Panc1 (cell line): Measurements from ENCODE around the gene NTN3. TPM values are rescaled to one million over a fixed set of nuclear protein-coding genes. Genes with fewer than 3 reads are reported as not detected.

Experiments
- ATAC-seq: fragments of 200-7000 bp; cut with Tn5 transposase; 2 replicates; pipeline ENCODE4 v1.9.1; 2020; ENCODE audit warnings: mild to moderate bottlenecking, moderate library complexity
- BruUV-seq: library from RNA; stranded (reverse); fragments of 400-500 nt; replicated peaks from 2 replicates; lab custom pipeline; 2021; lab: Mats Ljungman, UMichigan
- CTCF ChIA-PET: fragments of 300-600 bp; sonication (Branson Sonifier 250); formaldehyde crosslinking; loops from one replicate; lab custom pipeline; 2022; ENCODE audit warnings: antibody characterized with exemption; lab: Charles Lee
- POLR2A ChIA-PET: fragments of 300-600 bp; sonication (Branson Sonifier 250); formaldehyde crosslinking; loops from one replicate; lab custom pipeline; 2022; ENCODE audit warnings: antibody characterized with exemption; lab: Charles Lee
- DNase-seq: peaks from one replicate; pipeline ENCODE4 v3.0.0-alpha.2; 2010; ENCODE audit warnings: low read depth, low spot score
- H3K27ac ChIP-seq: 2 replicates; pipeline ENCODE4 v1.5.1; 2011; ENCODE audit warnings: mild to moderate bottlenecking, low read length, inconsistent platforms
- H3K27me3 ChIP-seq: fragments of 200-500 bp; sonication (Bioruptor generic); 2 replicates; pipeline ENCODE4 v1.6.0; 2014; ENCODE audit warnings: low read length, inconsistent platforms; ENCODE audit not compliant: control insufficient read depth, insufficient read depth
- H3K36me3 ChIP-seq: fragments of 200-500 bp; sonication (Bioruptor generic); 2 replicates; pipeline ENCODE4 v1.5.1; 2014; ENCODE audit warnings: inconsistent platforms, mild to moderate bottlenecking, low read length, moderate library complexity; ENCODE audit not compliant: control insufficient read depth, insufficient read depth
- H3K4me1 ChIP-seq: 2 replicates; pipeline ENCODE4 v1.5.1; 2011; ENCODE audit warnings: inconsistent platforms, mild to moderate bottlenecking, low read length, moderate library complexity; ENCODE audit not compliant: control insufficient read depth, insufficient read depth
- H3K4me3 ChIP-seq, 2 experiments: 2 replicates each; pipeline ENCODE4 v1.5.1; 2011 to 2012; ENCODE audit warnings: low read depth in 2 of 2, low read length in 2 of 2, mild to moderate bottlenecking in 2 of 2, inconsistent platforms in 1 of 2, moderate library complexity in 1 of 2
- H3K9me3 ChIP-seq: fragments of 200-500 bp; sonication (Bioruptor generic); 2 replicates; pipeline ENCODE4 v1.5.1; 2014; ENCODE audit warnings: low read depth, mild to moderate bottlenecking, inconsistent platforms, low read length, moderate library complexity; ENCODE audit not compliant: control insufficient read depth, insufficient read depth
- POLR2AphosphoS5 ChIP-seq: IDR thresholded peaks from 2 replicates; pipeline ENCODE4 v1.6.1; 2012; ENCODE audit warnings: mild to moderate bottlenecking, low read depth, low read length, moderate library complexity
- REST ChIP-seq, 2 experiments: IDR thresholded peaks; 2 replicates each; pipeline ENCODE4 v1.6.1; 2011 to 2012; ENCODE audit warnings: low read depth in 2 of 2, control low read depth in 1 of 2, low read length in 1 of 2, mild to moderate bottlenecking in 1 of 2, moderate library complexity in 1 of 2; ENCODE audit not compliant: insufficient read depth in 1 of 2
- SIN3A ChIP-seq: IDR thresholded peaks from 2 replicates; pipeline ENCODE4 v1.6.1; 2012; ENCODE audit warnings: low read depth, mild to moderate bottlenecking, low read length, moderate library complexity, borderline replicate concordance; ENCODE audit not compliant: insufficient read depth
- TCF7L2 ChIP-seq: IDR thresholded peaks from 2 replicates; pipeline ENCODE4 v1.6.1; 2011; ENCODE audit warnings: mild to moderate bottlenecking, low read depth, low read length, inconsistent platforms
- in situ Hi-C: cut with HindIII; loops from 2 replicates; pipeline ENCODE4 v1.10.0; 2016; ENCODE audit warnings: low sequenced_read_pairs, low pct_unique_long_range_greater_than_20kb
- intact Hi-C: fragments of 100-400 bp; cut with micrococcal nuclease; formaldehyde crosslinking; loops from one replicate; pipeline ENCODE4 v1.10.0; 2022; ENCODE audit not compliant: unreplicated experiment
- total RNA-seq: library from RNA; stranded (reverse); gene quantifications from one replicate; pipeline ENCODE4 v1.2.1, GENCODE V29; 2021; ENCODE audit not compliant: unreplicated experiment
- TF ChIP-seq, protein P1 (sequence below): fragments of 450-650 bp; IDR thresholded peaks from 2 replicates; pipeline ENCODE4 v1.5.1; 2017; ENCODE audit warnings: mild to moderate bottlenecking

NTN3 gene
- total RNA-seq, 1 experiment from 2014 or later = 3.2 TPM

- no TSS peak for BruUV-seq
- intact Hi-C loops (no loop called here), in situ Hi-C loops (no loop called here)
- TF ChIP-seq REST (IDR thresholded peaks at IDR 0.05; ENCODE audit: insufficient read depth in 1 of 2, low read depth in 2 of 2, low read length in 1 of 2) (no peak), TCF7L2 (no peak), SIN3A (no peak), POLR2AphosphoS5 (no peak)
- TF ChIP-seq, protein P1, sequence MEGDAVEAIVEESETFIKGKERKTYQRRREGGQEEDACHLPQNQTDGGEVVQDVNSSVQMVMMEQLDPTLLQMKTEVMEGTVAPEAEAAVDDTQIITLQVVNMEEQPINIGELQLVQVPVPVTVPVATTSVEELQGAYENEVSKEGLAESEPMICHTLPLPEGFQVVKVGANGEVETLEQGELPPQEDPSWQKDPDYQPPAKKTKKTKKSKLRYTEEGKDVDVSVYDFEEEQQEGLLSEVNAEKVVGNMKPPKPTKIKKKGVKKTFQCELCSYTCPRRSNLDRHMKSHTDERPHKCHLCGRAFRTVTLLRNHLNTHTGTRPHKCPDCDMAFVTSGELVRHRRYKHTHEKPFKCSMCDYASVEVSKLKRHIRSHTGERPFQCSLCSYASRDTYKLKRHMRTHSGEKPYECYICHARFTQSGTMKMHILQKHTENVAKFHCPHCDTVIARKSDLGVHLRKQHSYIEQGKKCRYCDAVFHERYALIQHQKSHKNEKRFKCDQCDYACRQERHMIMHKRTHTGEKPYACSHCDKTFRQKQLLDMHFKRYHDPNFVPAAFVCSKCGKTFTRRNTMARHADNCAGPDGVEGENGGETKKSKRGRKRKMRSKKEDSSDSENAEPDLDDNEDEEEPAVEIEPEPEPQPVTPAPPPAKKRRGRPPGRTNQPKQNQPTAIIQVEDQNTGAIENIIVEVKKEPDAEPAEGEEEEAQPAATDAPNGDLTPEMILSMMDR = no peak
- Histone ChIP-seq H3K27ac (no peak overlapping the region; the same call in 1 of the 2 replicates), H3K4me1 (peaks cover 23% of the 10 kb centered on the region), H3K9me3 (no peaks in the 10 kb centered on the region), H3K36me3 (peaks cover 2% of the 10 kb centered on the region; the same call in 1 of the 2 replicates), H3K27me3 (no peaks in the 10 kb centered on the region), H3K4me3 (no peak overlapping the region)
- DNase-seq (no peak), ATAC-seq (no peak)
- POLR2A ChIA-PET = no interaction called here
- CTCF ChIA-PET = no interaction called here
These were observed 41.1 kb downstream of the NTN3 start for GRCh38 chr16:2511996-2512734.

DNA sequence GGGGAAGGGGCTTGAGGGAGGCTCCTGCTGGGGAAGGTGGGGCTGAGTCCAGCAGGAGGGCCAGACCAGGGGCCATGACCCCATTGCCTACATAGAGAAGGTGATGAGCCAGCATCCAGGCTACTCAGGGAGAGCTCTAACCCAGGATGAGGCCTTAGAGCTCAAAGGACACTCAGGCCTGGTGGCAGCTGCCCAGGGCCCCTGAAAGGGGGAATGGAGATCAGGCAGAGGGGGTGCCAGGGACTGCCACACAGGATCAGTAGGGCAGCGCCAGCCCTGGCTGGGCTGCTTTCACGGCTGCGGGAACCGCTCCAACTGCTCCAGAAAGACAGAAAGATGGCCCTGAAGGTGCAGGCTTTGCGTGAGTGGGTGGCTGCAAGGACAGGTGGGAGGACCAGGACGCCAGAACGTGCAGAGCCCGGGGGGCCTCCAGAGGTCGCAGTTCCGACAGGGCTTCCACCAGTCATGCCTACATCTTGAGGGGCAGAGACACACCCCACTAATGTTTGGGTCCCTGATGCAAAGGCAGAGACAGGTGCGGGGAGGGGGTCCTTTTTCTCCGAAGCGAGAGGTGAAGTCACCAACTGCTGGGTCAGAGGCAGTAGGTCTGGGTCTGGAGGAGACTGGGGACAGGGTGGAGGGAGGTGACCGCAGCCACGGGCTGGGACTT, 41.8 kb downstream of the NTN3 start:
- Histone ChIP-seq H3K27ac (peak overlapping the region; percentile 73), H3K4me3 (peak overlapping the region; percentile 42 to 95), H3K4me1 (peaks cover 28% of the 10 kb centered on the region), H3K36me3 (peaks cover 2% of the 10 kb centered on the region; the same call in 1 of the 2 replicates), H3K27me3 (no peaks in the 10 kb centered on the region), H3K9me3 (no peaks in the 10 kb centered on the region)
- DNase-seq (no peak), ATAC-seq (no peak)
- POLR2A ChIA-PET = no interaction called here
- in situ Hi-C loops (no loop called here), intact Hi-C loops (no loop called here)
- TF ChIP-seq, protein P1 = no peak; the same call in 1 of the 2 replicates
- TF ChIP-seq REST (IDR thresholded peaks at IDR 0.05; ENCODE audit: insufficient read depth in 1 of 2, low read depth in 2 of 2, low read length in 1 of 2) (no peak), SIN3A (no peak), TCF7L2 (no peak), POLR2AphosphoS5 (no peak)
- no TSS peak for BruUV-seq
- CTCF ChIA-PET = interaction anchor here (0.6 kb wide), 1 partner anchor 38 kb away, joined by 3 read pairs; the partner anchor contains the start of gene TBC1D24
